NT2/D1 (cell line): ENCODE results near the gene GJB6.

Experiments
- YY1 ChIP-seq: IDR thresholded peaks from 2 replicates; pipeline ENCODE4 v1.6.1; 2011; ENCODE audit not compliant: insufficient read length, insufficient read depth
- ZNF274 ChIP-seq: IDR thresholded peaks from 2 replicates; pipeline ENCODE4 v1.6.1; 2011; ENCODE audit warnings: mild to moderate bottlenecking, low read depth, low read length

DNA sequence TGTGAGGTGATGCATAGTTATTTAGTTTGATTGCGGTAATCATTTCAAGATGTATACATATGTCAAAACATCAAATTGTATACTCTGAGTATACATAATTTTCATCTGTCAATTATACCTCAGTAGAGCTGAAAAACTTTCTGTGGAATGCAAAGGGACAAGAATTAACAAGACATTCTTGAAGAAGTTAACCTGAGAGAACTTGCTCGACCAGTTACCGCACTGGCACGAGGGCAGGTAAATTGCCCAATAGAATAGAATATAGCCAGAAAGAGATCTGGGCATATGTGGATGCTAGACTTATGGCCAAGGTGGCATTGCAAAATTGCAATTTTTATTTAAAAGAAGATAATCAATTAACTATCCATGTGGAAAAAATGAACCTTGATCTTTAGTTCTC, 42.3 kb upstream of the GJB6 start:
- TF ChIP-seq YY1 (no peak), ZNF274 (no peak)
